ENCODE data around the gene SLC23A1. TPM values are rescaled to one million over a fixed set of nuclear protein-coding genes. Genes with fewer than 3 reads are reported as not detected.

Gene SLC23A1
- total and polyA plus RNA-seq, 2 donors (not counting 1 experiment from before 2014, with no cell fraction given), result 5.8 to 9.6 TPM

DNA sequence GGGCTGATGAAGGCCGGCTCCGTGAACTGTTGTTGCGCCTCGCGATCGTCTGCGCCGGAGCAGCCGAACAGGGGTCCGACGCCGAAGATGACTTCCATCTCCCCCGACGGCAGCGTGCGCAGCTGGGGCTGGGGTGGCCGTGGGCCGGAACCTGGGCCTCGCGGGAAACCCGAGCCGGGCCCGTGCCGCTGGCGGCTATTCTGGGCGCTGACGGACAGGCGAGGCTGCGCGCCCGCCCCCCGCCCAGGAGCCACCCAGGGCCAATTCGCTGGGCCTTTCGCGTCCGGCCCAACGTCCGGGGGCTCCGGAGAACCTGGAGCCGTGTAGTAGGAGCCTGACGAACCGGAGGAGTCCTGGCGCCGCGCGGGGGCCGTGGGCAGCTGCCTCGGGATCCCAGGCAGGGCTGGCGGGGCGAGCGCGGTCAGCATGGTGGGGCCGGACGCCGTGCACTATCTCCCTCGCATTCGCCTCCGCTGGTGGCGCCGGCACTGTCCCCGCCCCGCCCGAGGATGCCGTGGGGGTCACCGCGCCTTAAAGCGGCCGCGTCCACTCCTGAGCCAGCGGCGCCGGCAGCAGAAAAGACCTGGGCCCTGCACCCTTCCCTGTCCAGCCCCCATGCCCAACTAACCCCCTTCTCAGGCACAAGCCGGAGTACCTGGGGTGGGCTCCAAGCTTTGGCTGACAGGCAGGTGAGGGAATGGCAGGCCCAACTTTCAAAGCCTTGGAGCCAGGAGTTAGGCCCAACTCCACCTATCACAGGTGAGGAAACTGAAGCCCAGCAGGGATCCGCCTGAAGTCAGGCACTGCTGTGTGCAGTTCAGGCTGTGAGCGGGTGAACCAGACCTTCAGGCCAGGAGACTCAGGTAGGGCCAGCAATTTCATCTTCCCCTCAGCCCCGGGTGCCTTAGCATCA is 11.8 kb upstream of the SLC23A1 start, which contains the start of gene PROB1:
Gene PROB1 (minus strand): TSS at position 451 of the 913 bp plus-strand sequence. CDS start 23 bp downstream, at position 428.
- Mint-ChIP-seq H3K4me1 (peaks cover 27% of the 10 kb centered on the region), H3K27me3 (no peaks in the 10 kb centered on the region), H3K27ac (peak within 1 kb of the TSS; percentile 53), H3K4me3 (peak within 1 kb of the TSS; percentile 99), H3K9me3 (ENCODE audit: insufficient read depth) (no peaks in the 10 kb centered on the region)
- CTCF ChIA-PET, result interaction anchor here (0.5 to 1.9 kb wide), 7 partner anchors 9 to 146 kb away, joined by 3 to 8 read pairs (median 4); partner anchors contain the start of genes PAIP2 and SPATA24
- no peak for TF ChIP-seq EZH2 (IDR thresholded peaks at IDR 0.05; ENCODE audit: borderline replicate concordance, insufficient read depth, low read depth, low read length, poor library complexity, severe bottlenecking)
- TF ChIP-seq, protein P1, sequence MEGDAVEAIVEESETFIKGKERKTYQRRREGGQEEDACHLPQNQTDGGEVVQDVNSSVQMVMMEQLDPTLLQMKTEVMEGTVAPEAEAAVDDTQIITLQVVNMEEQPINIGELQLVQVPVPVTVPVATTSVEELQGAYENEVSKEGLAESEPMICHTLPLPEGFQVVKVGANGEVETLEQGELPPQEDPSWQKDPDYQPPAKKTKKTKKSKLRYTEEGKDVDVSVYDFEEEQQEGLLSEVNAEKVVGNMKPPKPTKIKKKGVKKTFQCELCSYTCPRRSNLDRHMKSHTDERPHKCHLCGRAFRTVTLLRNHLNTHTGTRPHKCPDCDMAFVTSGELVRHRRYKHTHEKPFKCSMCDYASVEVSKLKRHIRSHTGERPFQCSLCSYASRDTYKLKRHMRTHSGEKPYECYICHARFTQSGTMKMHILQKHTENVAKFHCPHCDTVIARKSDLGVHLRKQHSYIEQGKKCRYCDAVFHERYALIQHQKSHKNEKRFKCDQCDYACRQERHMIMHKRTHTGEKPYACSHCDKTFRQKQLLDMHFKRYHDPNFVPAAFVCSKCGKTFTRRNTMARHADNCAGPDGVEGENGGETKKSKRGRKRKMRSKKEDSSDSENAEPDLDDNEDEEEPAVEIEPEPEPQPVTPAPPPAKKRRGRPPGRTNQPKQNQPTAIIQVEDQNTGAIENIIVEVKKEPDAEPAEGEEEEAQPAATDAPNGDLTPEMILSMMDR (IDR thresholded peaks at IDR 0.05), result no peak
- Histone ChIP-seq H3K4me3 (ENCODE audit: control extremely low read depth in 1 of 5, extremely low read depth in 1 of 5, insufficient read depth in 1 of 5, low read depth in 2 of 5, low read length in 4 of 5) (peak within 1 kb of the TSS; percentile 69 to 90 (median 80)), H2AFZ (ENCODE audit: insufficient read depth, low read depth, low read length, poor library complexity, severe bottlenecking) (peak within 1 kb of the TSS; percentile 88), H3K9ac (ENCODE audit: low read length) (peak within 1 kb of the TSS; percentile 70), H3K36me3 (replicated peaks in 1 of 2; ENCODE audit: control extremely low read depth in 1 of 2, control insufficient read depth in 1 of 2, extremely low read depth in 1 of 2, insufficient read depth in 2 of 2, low read length in 1 of 2) (no peaks in the 10 kb centered on the region), H3K4me2 (replicated peaks; ENCODE audit: low read depth, low read length, poor library complexity, severe bottlenecking) (peak within 1 kb of the TSS; percentile 91), H3K27ac (ENCODE audit: low read length in 2 of 2) (no peak within 1 kb of the TSS), H3K79me2 (ENCODE audit: control insufficient read depth, insufficient read depth, low read length) (peaks cover 8% of the 10 kb centered on the region), H3K9me3 (ENCODE audit: control extremely low read depth in 1 of 3, control insufficient read depth in 2 of 3, insufficient read depth in 1 of 3, low read length in 2 of 3) (peaks cover 0 to 4% (median 0%) of the 10 kb centered on the region in 3 donors), H3K4me1 (ENCODE audit: control insufficient read depth in 2 of 2, insufficient read depth in 2 of 2, low read length in 2 of 2) (peaks cover 28 to 42% of the 10 kb centered on the region in 2 donors), H4K20me1 (ENCODE audit: control insufficient read depth, insufficient read depth, low read length, poor library complexity, severe bottlenecking) (peaks cover 7% of the 10 kb centered on the region), H3K27me3 (replicated peaks in 1 of 4; ENCODE audit: control extremely low read depth in 1 of 4, control insufficient read depth in 3 of 4, insufficient read depth in 4 of 4, low read length in 3 of 4) (no peaks in the 10 kb centered on the region)
- WGBS (ENCODE audit: insufficient coverage), result 89% methylated on average over 72 of the region's 76 CpGs
- POLR2A ChIA-PET, result interaction anchor here (1.6 to 8.4 kb wide), 2 partner anchors 53 to 54 kb away, joined by 4 to 70 read pairs; partner anchors contain the start of gene PAIP2
- ATAC-seq (ENCODE audit: low read depth), result no peak
- DNase-seq, result no peak
- intact Hi-C loops (cut with micrococcal nuclease), result loop anchor here (1.0 to 5.0 kb wide), 3 partner anchors 9 to 818 kb away; partner anchors contain the start of genes HSPA9 and SPATA24
